GM18505 (cell line): ENCODE measurements around the gene CCDC3.
"Not testable (repeated sequence)": the region's sequence is repeated elsewhere in the genome, so short reads cannot be mapped to it uniquely, and the experiment has no call there.

ENCODE experiments used
- ATAC-seq: cut with Tn5 transposase; IDR thresholded peaks from one replicate; pipeline ENCODE4 v1.9.1; 2021; ENCODE audit not compliant: unreplicated experiment
- POLR2A ChIP-seq: IDR thresholded peaks from 4 replicates; pipeline ENCODE4 v1.6.1; 2011; ENCODE audit warnings: borderline replicate concordance; ENCODE audit not compliant: insufficient read depth, insufficient read length; ENCODE audit errors: extremely low read depth

The CCDC3 gene

GRCh38 chr10:13023754-13024153 is 22.2 kb upstream of the CCDC3 start:
- TF ChIP-seq POLR2A = no peak
- no peak for ATAC-seq

GRCh38 chr10:13019280-13019679 is 17.8 kb upstream of the CCDC3 start:
- no peak for TF ChIP-seq POLR2A
- no peak for ATAC-seq

GRCh38 chr10:13018171-13018570 is 16.7 kb upstream of the CCDC3 start:
- ATAC-seq = no peak
- no peak for TF ChIP-seq POLR2A

- no peak for ATAC-seq
- no peak for TF ChIP-seq POLR2A
These were observed 15.4 kb upstream of the CCDC3 start for GRCh38 chr10:13016886-13017285.

GRCh38 chr10:13016426-13016825 is 14.9 kb upstream of the CCDC3 start:
- no peak for ATAC-seq
- no peak for TF ChIP-seq POLR2A

GRCh38 chr10:13006037-13006436 is 4.5 kb upstream of the CCDC3 start:
- TF ChIP-seq POLR2A = no peak
- ATAC-seq = no peak

- no peak for TF ChIP-seq POLR2A
- ATAC-seq = no peak
These were observed 2.2 kb upstream of the CCDC3 start for GRCh38 chr10:13003759-13004158.

- no peak for TF ChIP-seq POLR2A
- no peak for ATAC-seq
These were observed 1.5 kb upstream of the CCDC3 start for GRCh38 chr10:13003004-13003403.

- ATAC-seq = no peak
- TF ChIP-seq POLR2A = no peak
These were observed 337 bp upstream of the CCDC3 start for GRCh38 chr10:13001887-13002212.

GRCh38 chr10:13000431-13000830 is 1.1 kb downstream of the CCDC3 start:
- no peak for TF ChIP-seq POLR2A
- ATAC-seq = no peak

GRCh38 chr10:12999849-13000248 is 1.7 kb downstream of the CCDC3 start:
- TF ChIP-seq POLR2A = no peak
- no peak for ATAC-seq

- ATAC-seq = no peak
- TF ChIP-seq POLR2A = no peak
These were observed 6.1 kb downstream of the CCDC3 start for GRCh38 chr10:12995425-12995861.

- ATAC-seq = no peak
- TF ChIP-seq POLR2A = no peak
These were observed 7.9 kb downstream of the CCDC3 start for GRCh38 chr10:12993595-12993994.

- ATAC-seq = no peak
- no peak for TF ChIP-seq POLR2A
These were observed 16.2 kb downstream of the CCDC3 start for GRCh38 chr10:12985347-12985746.

- no peak for TF ChIP-seq POLR2A
- ATAC-seq = no peak
These were observed 17.3 kb downstream of the CCDC3 start for GRCh38 chr10:12984165-12984747.

GRCh38 chr10:12983568-12983967 is 17.9 kb downstream of the CCDC3 start:
- ATAC-seq = not testable (repeated sequence)
